HG03439 (cell line): ENCODE results near the gene MRPS12.

Experiments
- ATAC-seq: cut with Tn5 transposase; IDR thresholded peaks from one replicate; pipeline ENCODE4 v1.9.1; 2021; ENCODE audit warnings: mild to moderate bottlenecking, moderate library complexity; ENCODE audit not compliant: unreplicated experiment

MRPS12 gene

GRCh38 chr19:38970664-38971532 is 40.2 kb downstream of the MRPS12 start:
- ATAC-seq, result no peak

- ATAC-seq, result no peak
Measured at GRCh38 chr19:38971672-38972071, 40.9 kb downstream of the MRPS12 start.

DNA sequence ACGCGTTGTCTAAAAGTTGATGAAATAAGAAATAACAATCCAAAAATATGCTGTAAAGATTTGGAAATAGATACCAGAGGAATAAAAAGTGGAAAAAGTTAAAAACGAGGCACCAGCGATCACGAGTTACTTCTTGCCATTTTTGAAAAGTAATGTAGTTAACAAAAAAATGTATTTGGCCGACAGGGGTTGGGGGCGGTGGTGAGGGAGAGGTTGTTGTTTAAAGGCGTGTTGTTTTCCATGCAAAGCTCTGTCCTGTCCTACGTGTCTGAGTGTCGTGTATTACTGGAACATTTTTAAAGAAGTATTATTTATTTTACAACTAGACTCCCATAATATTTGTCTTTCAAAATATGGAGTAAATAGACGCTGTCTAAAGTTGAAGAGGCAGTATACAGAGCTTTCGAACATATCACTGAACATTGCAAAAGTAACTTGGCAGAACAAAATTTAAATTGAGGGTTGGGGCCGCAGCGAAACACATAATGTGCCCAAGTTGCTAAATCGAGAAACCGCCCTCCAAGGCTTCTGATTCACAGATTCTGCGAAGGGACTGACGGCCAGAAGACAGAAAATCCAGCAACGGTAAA is 44.0 kb downstream of the MRPS12 start:
- ATAC-seq, result no peak

GRCh38 chr19:38975214-38975860 is 44.6 kb downstream of the MRPS12 start, which contains the start of gene FBXO17:
FBXO17 (minus strand) TSS chr19:38975742; CDS start chr19:38950319, 25,423 bp downstream.
- ATAC-seq, result no peak

GRCh38 chr19:38975861-38976271 is 45.1 kb downstream of the MRPS12 start:
- ATAC-seq, result no peak

DNA sequence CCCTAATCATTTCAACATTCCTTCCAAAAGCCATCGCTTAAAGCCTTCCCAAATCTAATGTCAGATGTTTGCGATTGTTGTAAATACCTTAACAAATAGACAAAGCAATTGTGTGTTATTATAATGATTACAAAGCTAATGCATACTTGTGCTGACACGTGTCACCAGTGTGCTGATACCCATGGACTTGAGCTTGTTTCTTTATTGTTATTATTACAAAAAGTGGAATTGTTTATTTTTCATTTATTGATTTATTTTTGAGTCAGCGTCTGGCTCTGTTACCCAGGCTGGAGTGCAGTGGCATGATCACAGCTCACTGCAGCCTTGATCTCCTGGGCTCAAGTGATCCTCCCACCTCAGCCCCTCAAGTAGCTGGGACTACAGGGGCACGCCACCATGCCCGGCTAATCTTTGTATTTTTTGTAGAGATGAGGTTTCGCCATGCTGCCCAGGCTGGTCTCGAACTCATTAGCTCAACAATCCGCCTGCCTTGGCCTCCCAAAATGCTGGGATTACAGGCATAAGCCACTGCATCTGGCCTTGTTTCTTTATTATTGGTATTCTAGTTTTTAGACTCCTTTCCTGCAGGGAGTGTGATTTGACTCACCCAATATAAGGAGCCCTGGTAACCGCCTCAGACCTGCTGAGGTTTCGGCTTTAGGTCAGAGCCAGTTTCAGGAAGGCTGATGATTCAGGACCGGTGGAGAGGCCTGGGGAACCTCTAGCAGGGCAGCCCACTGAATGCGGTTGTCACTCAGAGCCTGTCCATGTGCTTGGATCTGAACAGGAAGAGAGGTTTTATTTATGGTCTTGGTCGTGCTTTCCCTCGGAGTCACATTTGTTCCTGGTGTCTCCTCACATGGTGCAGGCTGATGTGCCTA is 46.9 kb downstream of the MRPS12 start:
- peak; percentile 77 for ATAC-seq

- ATAC-seq, result no peak
Measured at GRCh38 chr19:38978326-38978689, 47.6 kb downstream of the MRPS12 start.

- ATAC-seq, result no peak
Measured at GRCh38 chr19:38979812-38980211, 49.1 kb downstream of the MRPS12 start.

DNA sequence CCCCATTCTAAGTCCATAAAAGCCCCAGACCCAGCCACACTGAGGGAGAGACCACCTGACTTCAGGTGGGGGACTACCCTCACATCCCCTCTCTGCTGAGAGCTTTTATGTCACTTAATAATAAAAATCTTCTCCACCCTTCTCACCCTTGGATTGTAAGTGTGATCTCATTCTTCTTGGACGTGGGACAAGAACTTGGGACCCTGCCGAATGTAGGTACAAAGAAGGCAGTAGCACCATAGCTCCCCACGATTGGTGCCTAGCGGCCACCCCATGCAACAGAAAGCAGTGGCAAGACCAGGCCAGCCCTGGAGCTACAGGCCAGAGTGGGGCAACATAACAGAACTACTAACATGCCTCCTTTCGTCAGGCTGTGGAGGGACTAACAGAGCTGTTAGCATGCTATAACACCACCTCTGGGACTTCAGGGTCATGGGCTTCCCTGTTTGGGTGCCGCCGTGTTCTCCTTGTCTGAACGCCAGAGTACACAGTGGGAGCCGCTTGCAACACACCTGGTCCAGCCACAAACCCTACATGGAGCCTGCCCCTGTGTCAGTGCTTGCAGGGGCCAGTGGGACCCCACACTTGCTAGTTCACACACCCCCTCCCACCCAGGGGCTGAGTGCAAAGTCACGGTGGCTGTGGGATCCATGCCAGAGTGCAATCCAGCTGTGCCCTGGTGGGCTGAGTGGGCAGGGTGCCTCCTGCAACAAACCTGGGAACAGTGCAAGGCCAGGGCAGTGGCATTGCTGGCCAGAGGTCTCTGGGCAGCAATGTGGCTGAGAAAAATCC is 50.0 kb downstream of the MRPS12 start:
- ATAC-seq, result no peak
